Endodermal cell (in vitro differentiated cells): Measurements from ENCODE around the gene FUT2. TPM values are rescaled to one million over a fixed set of nuclear protein-coding genes. Genes with fewer than 3 reads are reported as not detected.
A peak's percentile ranks its signal among the peaks of the same experiment; 100 is the strongest.

Source experiments
- DNase-seq: peaks from one replicate; pipeline ENCODE4 v3.0.0-alpha.2; 2017
- H3K27ac ChIP-seq: 2 replicates; pipeline ENCODE4 v1.5.1; 2013; ENCODE audit warnings: mild to moderate bottlenecking, low read depth, low read length, moderate library complexity
- H3K27me3 ChIP-seq: 2 replicates; pipeline ENCODE4 v1.6.1; 2013; ENCODE audit warnings: mild to moderate bottlenecking, low read length, moderate library complexity; ENCODE audit not compliant: insufficient read depth, control insufficient read depth, poor library complexity, severe bottlenecking
- H3K36me3 ChIP-seq: 2 replicates; pipeline ENCODE4 v1.7.0; 2013; ENCODE audit warnings: mild to moderate bottlenecking, low read length, moderate library complexity; ENCODE audit not compliant: control insufficient read depth, insufficient read depth
- H3K4me1 ChIP-seq: one replicate; pipeline ENCODE4 v1.7.0; 2013; ENCODE audit warnings: low read length; ENCODE audit not compliant: control insufficient read depth, insufficient read depth
- H3K4me3 ChIP-seq: 2 replicates; pipeline ENCODE4 v1.5.1; 2013; ENCODE audit warnings: mild to moderate bottlenecking, low read length, moderate library complexity
- H3K9ac ChIP-seq: 2 replicates; pipeline ENCODE4 v1.6.1; 2013; ENCODE audit warnings: mild to moderate bottlenecking, low read length, moderate library complexity; ENCODE audit not compliant: poor library complexity, severe bottlenecking; ENCODE audit errors: extremely low read depth
- H3K9me3 ChIP-seq: 2 replicates; pipeline ENCODE4 v1.6.1; 2013; ENCODE audit warnings: mild to moderate bottlenecking, low read length, moderate library complexity; ENCODE audit not compliant: control insufficient read depth
- H3K27ac Mint-ChIP-seq: 2 replicates; pipeline ENCODE4 v1.8.0; 2020; ENCODE audit warnings: mixed read lengths
- H3K27me3 Mint-ChIP-seq: 2 replicates; pipeline ENCODE4 v1.8.0; 2021; ENCODE audit warnings: mild to moderate bottlenecking, mixed read lengths; ENCODE audit not compliant: insufficient read depth
- H3K36me3 Mint-ChIP-seq: 2 replicates; pipeline ENCODE4 v1.8.0; 2020; ENCODE audit warnings: low read depth, mixed read lengths
- H3K4me1 Mint-ChIP-seq: 2 replicates; pipeline ENCODE4 v1.8.0; 2020; ENCODE audit warnings: mixed read lengths
- H3K4me3 Mint-ChIP-seq: 2 replicates; pipeline ENCODE4 v1.8.0; 2020; ENCODE audit warnings: mild to moderate bottlenecking, moderate library complexity, mixed read lengths
- H3K9me3 Mint-ChIP-seq: 2 replicates; pipeline ENCODE4 v1.8.0; 2020; ENCODE audit warnings: mild to moderate bottlenecking, mixed read lengths
- CTCF ChIP-seq: fragments of 200-600 bp; sonication (generic); conservative IDR thresholded peaks from 2 replicates; pipeline ENCODE4 v1.5.0; 2021; ENCODE audit warnings: antibody characterized with exemption, mild to moderate bottlenecking
- WGBS, 2 experiments: methylation state at CpG; one replicate each; pipeline versions ENCODE4 v1.1.5 to v1.1.7; 2013; ENCODE audit warnings: missing lambda C conversion rate in 2 of 2, mixed read lengths in 1 of 2; ENCODE audit not compliant: insufficient coverage in 1 of 2, insufficient read length in 1 of 2; 5-methylcytosine and 5-hydroxymethylcytosine counted together
- total RNA-seq, 2 donors: library from RNA; stranded (reverse); fragmentation: NEBNext Ultra II Directional in 1 of 2; extraction: Animal tissue kit (Norgen Biotek cat#: 25700) in 1 of 2; gene quantifications; 2 replicates in 1 of 2; 3 replicates in 1 of 2; pipeline ENCODE4 v1.2.1, GENCODE V29; 2021

Gene FUT2
- total RNA-seq, 2 donors from 2014 or later, result 5.8 to 11.0 TPM

DNA sequence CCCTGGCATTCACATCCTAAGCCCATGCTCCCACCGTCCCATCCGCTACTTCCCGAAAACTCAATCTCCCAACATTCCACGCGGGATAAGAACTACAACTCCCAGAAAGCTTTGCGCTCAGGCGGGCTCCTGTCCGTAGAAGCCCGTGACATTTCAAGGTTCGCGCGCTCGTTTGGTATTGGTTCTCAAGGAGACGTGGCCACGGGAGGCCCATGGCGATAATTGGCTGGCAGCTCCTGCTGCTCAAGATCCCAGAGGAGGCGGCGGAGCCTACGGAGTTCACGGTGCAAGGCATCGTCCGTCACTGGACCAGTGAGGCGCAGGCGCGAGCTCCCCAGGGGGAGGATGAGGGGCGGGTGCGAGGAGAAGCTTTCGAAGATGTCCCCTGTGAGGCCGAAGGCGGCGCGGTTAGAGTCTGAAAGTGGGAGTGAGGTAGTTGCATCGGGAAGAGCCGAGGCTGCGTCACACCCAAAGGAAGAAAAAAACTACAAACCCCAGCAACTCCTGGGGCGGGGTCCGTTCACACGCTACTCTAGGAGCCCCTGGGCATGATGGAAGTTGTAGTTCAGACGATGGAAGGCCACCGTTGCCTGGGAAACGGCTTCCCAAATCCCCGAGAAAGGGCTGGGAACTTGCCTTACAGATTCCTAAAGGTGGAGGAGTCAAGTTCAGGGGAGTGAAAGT is 25.0 kb downstream of the FUT2 start:
- Mint-ChIP-seq H3K9me3 (no peaks in the 10 kb centered on the region), H3K36me3 (no peaks in the 10 kb centered on the region), H3K4me1 (peaks cover 16% of the 10 kb centered on the region), H3K27ac (peak overlapping the region; percentile 99), H3K27me3 (no peaks in the 10 kb centered on the region), H3K4me3 (peak overlapping the region; percentile 91)
- no peaks in the 10 kb centered on the region for H3K9me3 ChIP-seq
- H3K36me3 ChIP-seq, result no peaks in the 10 kb centered on the region
- H3K4me3 ChIP-seq, result peak overlapping the region; percentile 88
- DNase-seq, result peak; percentile 100
- no peaks in the 10 kb centered on the region for H3K27me3 ChIP-seq
- peak overlapping the region; percentile 57 for H3K9ac ChIP-seq
- TF ChIP-seq CTCF, result no peak
- peak overlapping the region; percentile 81 for H3K27ac ChIP-seq
- WGBS, 2 experiments, result 0 to 1% methylated on average over 24 to 42 of the region's 42 CpGs
- no peaks in the 10 kb centered on the region for H3K4me1 ChIP-seq

DNA sequence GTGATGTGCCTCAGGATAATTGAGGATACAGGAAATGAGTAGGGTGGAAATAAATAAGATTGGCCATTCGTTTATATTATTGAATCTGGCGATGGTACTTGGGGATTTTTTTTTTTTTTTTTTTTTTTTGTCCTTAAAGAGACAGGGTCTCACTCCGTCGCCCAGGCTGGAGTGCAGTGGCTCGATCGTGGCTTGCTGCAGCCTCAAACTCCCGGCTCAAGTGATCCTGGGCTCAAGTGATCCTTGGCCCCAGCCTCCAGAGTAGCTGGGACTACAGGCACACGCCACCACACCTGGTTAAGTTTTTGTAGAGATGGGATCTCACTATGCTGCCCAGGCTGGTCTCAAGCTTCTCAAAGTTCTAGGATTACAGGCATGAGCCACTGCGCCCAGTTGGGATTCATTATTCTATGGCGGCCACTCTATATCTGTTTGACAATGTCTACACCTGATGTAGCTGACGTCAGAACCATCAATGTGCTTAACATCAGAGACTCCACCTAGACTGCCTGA is 26.5 kb downstream of the FUT2 start:
- H3K4me1 Mint-ChIP-seq, result peaks cover 12% of the 10 kb centered on the region
- H3K27ac Mint-ChIP-seq, result no peak overlapping the region
- Histone ChIP-seq H3K9ac (no peak overlapping the region), H3K9me3 (no peaks in the 10 kb centered on the region), H3K27me3 (no peaks in the 10 kb centered on the region), H3K4me3 (no peak overlapping the region), H3K27ac (no peak overlapping the region), H3K4me1 (no peaks in the 10 kb centered on the region), H3K36me3 (no peaks in the 10 kb centered on the region)
- H3K4me3 Mint-ChIP-seq, result no peak overlapping the region
- TF ChIP-seq CTCF, result no peak
- no peak for DNase-seq
- H3K27me3 Mint-ChIP-seq, result no peaks in the 10 kb centered on the region
- WGBS, 2 experiments, result 92 to 97% methylated on average over 9 to 11 of the region's 11 CpGs
- peaks cover 3% of the 10 kb centered on the region for H3K36me3 Mint-ChIP-seq
- H3K9me3 Mint-ChIP-seq, result no peaks in the 10 kb centered on the region

- no peaks in the 10 kb centered on the region for H3K9me3 Mint-ChIP-seq
- no peak overlapping the region for H3K4me3 Mint-ChIP-seq
- H3K27me3 ChIP-seq, result no peaks in the 10 kb centered on the region
- peak; percentile 69 for DNase-seq
- no peaks in the 10 kb centered on the region for H3K9me3 ChIP-seq
- H3K4me3 ChIP-seq, result no peak overlapping the region
- peak overlapping the region; percentile 7 for H3K27ac Mint-ChIP-seq
- H3K4me1 Mint-ChIP-seq, result peaks cover 1% of the 10 kb centered on the region
- no peak overlapping the region for H3K9ac ChIP-seq
- H3K36me3 Mint-ChIP-seq, result peaks cover 3% of the 10 kb centered on the region
- TF ChIP-seq CTCF, result no peak
- H3K27me3 Mint-ChIP-seq, result peaks cover 5% of the 10 kb centered on the region
- no peak overlapping the region for H3K27ac ChIP-seq
- H3K36me3 ChIP-seq, result no peaks in the 10 kb centered on the region
- no peaks in the 10 kb centered on the region for H3K4me1 ChIP-seq
- WGBS, 2 experiments, result 64 to 67% methylated on average over 9 to 11 of the region's 11 CpGs
These were observed 29.3 kb downstream of the FUT2 start for GRCh38 chr19:48724796-48725753.
